ENCODE data around the gene OTUB2. TPM values are rescaled to one million over a fixed set of nuclear protein-coding genes. Genes with fewer than 3 reads are reported as not detected.

OTUB2 gene
- total and polyA plus RNA-seq, 2 of the 8 experiments (the other 6 are each of a cell fraction or from before 2014, with no cell fraction given): 2.2 to 4.2 TPM

DNA sequence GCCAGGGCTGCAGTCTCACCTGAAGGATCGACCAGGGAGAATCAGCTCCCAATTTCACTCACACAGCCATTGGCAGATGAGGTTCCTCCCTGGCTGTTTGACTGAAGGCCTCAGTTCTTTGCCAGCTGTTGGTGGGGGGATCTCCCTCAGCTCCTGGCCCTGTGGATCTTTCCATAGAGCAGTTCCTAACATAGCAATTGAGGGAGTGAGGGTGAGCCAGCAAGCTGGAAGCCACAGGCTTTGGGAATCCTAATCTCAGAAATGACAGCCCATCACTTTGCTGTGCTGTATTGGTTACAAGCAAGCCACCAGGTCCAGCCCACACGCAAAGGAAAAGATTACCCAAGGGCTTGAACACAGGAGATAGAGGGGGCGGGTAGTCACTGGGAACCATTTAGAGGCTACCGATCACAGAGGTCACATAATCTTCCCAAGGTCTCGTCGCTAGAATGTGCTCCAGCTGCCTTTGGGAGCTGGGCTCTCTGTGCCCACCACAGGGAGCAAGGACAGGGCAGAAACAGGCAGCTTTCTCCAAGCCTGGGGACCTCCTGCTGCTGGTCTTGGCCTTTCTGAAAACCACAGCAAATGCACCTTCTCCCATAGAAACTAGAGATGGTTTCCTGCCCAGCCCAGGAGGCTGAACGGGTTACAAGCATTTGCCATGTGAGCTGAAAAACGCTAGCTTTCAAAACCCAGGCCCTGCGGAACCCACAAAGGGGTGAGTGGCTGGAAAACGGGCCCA lies 4.6 kb upstream of the OTUB2 start:
- POLR2A ChIA-PET (ENCODE audit: partially characterized antibody): interaction anchor here (1.4 kb wide), 1 partner anchor 11 kb away, joined by 5 read pairs; no protein-coding TSS in a partner anchor
- Histone ChIP-seq H2AK5ac (ENCODE audit: low read depth, low read length) (no peak overlapping the region), H3K23me2 (ENCODE audit: low read depth, low read length) (no peaks in the 10 kb centered on the region), H2BK12ac (ENCODE audit: low read depth, low read length) (no peak overlapping the region), H3K4me3 (ENCODE audit: extremely low read depth in 1 of 4, insufficient read depth in 2 of 4, low read depth in 3 of 4, low read length in 4 of 4) (no peak overlapping the region), H3K18ac (ENCODE audit: extremely low read depth, low read length) (no peak overlapping the region), H3K56ac (replicated peaks; ENCODE audit: insufficient read length, low read depth, low read length) (no peak overlapping the region), H3K36me3 (ENCODE audit: control insufficient read depth in 2 of 4, insufficient read depth in 4 of 4, low read length in 3 of 4) (no peaks in the 10 kb centered on the region; a peak in 1 of 8 replicates), H2BK5ac (ENCODE audit: low read depth, low read length) (no peak overlapping the region), H4K8ac (ENCODE audit: extremely low read depth, insufficient read depth, low read length) (peak overlapping the region; percentile 66; the same call in 1 of the 2 replicates), H4K5ac (ENCODE audit: insufficient read length, low read depth, low read length) (no peak overlapping the region), H3K27me3 (replicated peaks in 1 of 4; ENCODE audit: control insufficient read depth in 3 of 4, extremely low read depth in 1 of 4, insufficient read depth in 3 of 4, low read length in 3 of 4) (no peaks in the 10 kb centered on the region; a peak in 1 of 7 replicates), H4K91ac (replicated peaks; ENCODE audit: insufficient read length, low read length) (no peak overlapping the region), H3K9me3 (ENCODE audit: insufficient read depth in 2 of 2, low read depth in 1 of 2, low read length in 1 of 2) (no peaks in the 10 kb centered on the region), H3K9ac (replicated peaks in 1 of 4; ENCODE audit: extremely low read depth in 1 of 4, low read depth in 3 of 4, low read length in 3 of 4) (no peak overlapping the region), H3K79me1 (ENCODE audit: low read depth, low read length) (no peaks in the 10 kb centered on the region), H3K27ac (ENCODE audit: low read depth, low read length) (no peak overlapping the region), H2BK120ac (replicated peaks; ENCODE audit: low read depth, low read length) (no peak overlapping the region), H4K20me1 (replicated peaks in 1 of 2; ENCODE audit: control insufficient read depth in 1 of 2, insufficient read depth in 2 of 2, low read length in 2 of 2) (no peaks in the 10 kb centered on the region), H3K14ac (ENCODE audit: insufficient read length) (no peak overlapping the region), H2BK15ac (ENCODE audit: low read length) (no peak overlapping the region), H3K4me2 (ENCODE audit: insufficient read depth in 1 of 2, low read depth in 2 of 2, low read length in 2 of 2) (no peak overlapping the region), H2AFZ (ENCODE audit: low read length) (0 out of 2 replicates have a peak overlapping the region, but pooled peaks have one; percentile 48), H3K23ac (ENCODE audit: insufficient read length) (no peak overlapping the region), H3K79me2 (ENCODE audit: control insufficient read depth in 1 of 2, insufficient read depth in 2 of 2, low read length in 2 of 2) (no peaks in the 10 kb centered on the region), H3K4me1 (replicated peaks in 1 of 4; ENCODE audit: control insufficient read depth in 3 of 4, insufficient read depth in 4 of 4, low read length in 3 of 4) (peaks cover 0 to 18% (median 10%) of the 10 kb centered on the region in 4 experiments; a peak in 4 of 7 replicates), H3K4ac (replicated peaks; ENCODE audit: insufficient read length, low read depth, low read length) (no peak overlapping the region), H2BK20ac (ENCODE audit: low read length) (no peak overlapping the region)
- FAIRE-seq (no peak), DNase-seq (ENCODE audit: low read depth in 1 of 2, low spot score in 2 of 2) (no peak)
- TF ChIP-seq FOSL1 (IDR thresholded peaks at IDR 0.05; ENCODE audit: insufficient read depth, low read depth, low read length) (no peak), HDAC2 (IDR thresholded peaks at IDR 0.05; ENCODE audit: borderline replicate concordance in 1 of 2, low read depth in 2 of 2, low read length in 2 of 2) (no peak), RXRA (IDR thresholded peaks at IDR 0.05; ENCODE audit: insufficient read depth, low read depth, low read length) (no peak)
- WGBS, 2 experiments (ENCODE audit: extremely low coverage in 1 of 2, insufficient coverage in 1 of 2, insufficient read length in 1 of 2, insufficient replicate concordance in 2 of 2, low coverage in 1 of 2, low lambda C conversion rate in 2 of 2, missing lambda C conversion rate in 1 of 2): 83% methylated on average over 10 of the region's 10 CpGs; no CpG with 5 or more reads in 1 of the 2 experiments
- CTCF ChIA-PET (ENCODE audit: partially characterized antibody): interaction anchor here (0.5 to 9.7 kb wide), 11 partner anchors 15 to 1457 kb away, joined by 3 to 65 read pairs (median 4); no protein-coding TSS in a partner anchor

All from H1 (cell line).